Muscle layer of duodenum (tissue), 2 donors: ENCODE results near the gene FLNA.

Experiments
- H3K27ac ChIP-seq: one replicate; pipeline ENCODE4 v1.7.0; 2013; ENCODE audit warnings: mild to moderate bottlenecking, low read length
- H3K27me3 ChIP-seq: one replicate; pipeline ENCODE4 v1.7.0; 2013; ENCODE audit warnings: low read depth, mild to moderate bottlenecking, control low read depth, low read length
- H3K36me3 ChIP-seq, 2 donors: one replicate each; pipeline ENCODE4 v1.7.0; 2013; ENCODE audit warnings: low read length in 2 of 2, control low read depth in 1 of 2, mild to moderate bottlenecking in 1 of 2; ENCODE audit not compliant: insufficient read depth in 2 of 2, control insufficient read depth in 1 of 2
- H3K4me1 ChIP-seq, 2 donors: one replicate each; pipeline ENCODE4 v1.7.0; 2013; ENCODE audit warnings: low read length in 2 of 2, mild to moderate bottlenecking in 2 of 2, control low read depth in 1 of 2, moderate library complexity in 1 of 2; ENCODE audit not compliant: insufficient read depth in 2 of 2, control insufficient read depth in 1 of 2
- H3K4me3 ChIP-seq, 2 donors: one replicate each; pipeline ENCODE4 v1.7.0; 2013; ENCODE audit warnings: low read length in 2 of 2, low read depth in 1 of 2, mild to moderate bottlenecking in 1 of 2
- H3K9me3 ChIP-seq, 2 donors: one replicate each; pipeline ENCODE4 v1.7.0; 2013; ENCODE audit warnings: low read length in 2 of 2, control low read depth in 1 of 2, mild to moderate bottlenecking in 1 of 2; ENCODE audit not compliant: control insufficient read depth in 1 of 2
- donor health status: healthy.

The FLNA gene

GRCh38 chrX:154325541-154325940 lies 48.9 kb downstream of the FLNA start:
- Histone ChIP-seq H3K9me3 (no peaks in the 10 kb centered on the region), H3K36me3 (no peaks in the 10 kb centered on the region), H3K4me3 (no peak overlapping the region), H3K27ac (no peak overlapping the region), H3K27me3 (no peaks in the 10 kb centered on the region), H3K4me1 (peaks cover 0 to 8% of the 10 kb centered on the region in 2 donors)

DNA sequence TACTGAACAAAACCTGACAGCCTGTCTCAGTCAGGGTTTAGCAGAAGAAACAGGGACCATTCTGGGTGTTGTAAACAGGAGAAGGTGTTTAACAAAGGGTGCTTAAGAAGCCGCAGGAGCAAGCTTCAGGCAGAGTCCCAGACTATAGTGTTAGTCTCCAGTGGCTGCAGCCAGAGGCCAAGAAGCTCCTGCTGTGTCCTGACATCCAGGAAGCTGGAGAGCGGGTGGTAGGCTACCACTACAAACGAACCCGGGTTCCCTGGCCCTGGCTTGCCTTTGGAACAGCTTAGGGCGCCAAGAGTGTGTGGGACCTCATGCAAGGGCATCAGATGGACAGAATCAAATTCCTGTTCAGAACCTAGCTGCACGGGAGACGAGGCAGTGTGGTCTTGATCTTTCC lies 50.9 kb downstream of the FLNA start:
- Histone ChIP-seq H3K9me3 (no peaks in the 10 kb centered on the region), H3K27me3 (no peaks in the 10 kb centered on the region), H3K4me1 (peaks cover 0 to 8% of the 10 kb centered on the region in 2 donors), H3K27ac (no peak overlapping the region), H3K4me3 (no peak overlapping the region), H3K36me3 (no peaks in the 10 kb centered on the region)

- H3K36me3 ChIP-seq: no peaks in the 10 kb centered on the region
- H3K4me1 ChIP-seq: peaks cover 0 to 8% of the 10 kb centered on the region in 2 donors
- no peak overlapping the region for H3K27ac ChIP-seq
- H3K9me3 ChIP-seq: no peaks in the 10 kb centered on the region
- no peak overlapping the region for H3K4me3 ChIP-seq
- H3K27me3 ChIP-seq: no peaks in the 10 kb centered on the region
Measured at GRCh38 chrX:154322890-154323289, 51.5 kb downstream of the FLNA start.

GRCh38 chrX:154321594-154321993 lies 52.8 kb downstream of the FLNA start:
- H3K36me3 ChIP-seq: no peaks in the 10 kb centered on the region
- peaks cover 0 to 9% of the 10 kb centered on the region in 2 donors for H3K4me1 ChIP-seq
- no peaks in the 10 kb centered on the region for H3K9me3 ChIP-seq
- no peak overlapping the region for H3K27ac ChIP-seq
- H3K4me3 ChIP-seq: no peak overlapping the region
- H3K27me3 ChIP-seq: no peaks in the 10 kb centered on the region

- Histone ChIP-seq H3K4me1 (peaks cover 0 to 9% of the 10 kb centered on the region in 2 donors), H3K9me3 (no peaks in the 10 kb centered on the region), H3K27me3 (no peaks in the 10 kb centered on the region), H3K27ac (no peak overlapping the region), H3K36me3 (no peaks in the 10 kb centered on the region), H3K4me3 (no peak overlapping the region)
Measured at GRCh38 chrX:154321152-154321551, 53.3 kb downstream of the FLNA start.

DNA sequence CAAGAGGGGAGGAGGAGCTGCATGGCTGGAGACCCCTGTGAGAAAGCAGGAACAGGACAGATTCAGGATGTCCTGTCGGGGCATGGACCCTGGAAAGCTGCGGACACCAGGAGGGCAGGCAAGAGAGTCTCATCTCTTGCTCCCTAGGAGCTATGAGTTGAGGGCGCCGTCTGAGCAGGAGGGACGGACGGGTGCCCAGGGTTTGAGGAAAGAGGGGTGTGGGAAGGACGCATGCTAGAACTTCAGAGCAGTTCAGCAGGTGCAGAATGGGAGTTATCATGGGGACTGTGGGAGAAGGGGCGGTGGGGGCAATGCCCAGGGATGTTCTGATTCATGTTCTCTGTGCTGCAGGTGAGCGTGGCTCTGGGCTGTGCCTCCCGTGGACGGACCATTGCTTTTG lies 54.0 kb downstream of the FLNA start:
- Histone ChIP-seq H3K27ac (no peak overlapping the region), H3K36me3 (no peaks in the 10 kb centered on the region), H3K4me1 (peaks cover 0 to 9% of the 10 kb centered on the region in 2 donors)

DNA sequence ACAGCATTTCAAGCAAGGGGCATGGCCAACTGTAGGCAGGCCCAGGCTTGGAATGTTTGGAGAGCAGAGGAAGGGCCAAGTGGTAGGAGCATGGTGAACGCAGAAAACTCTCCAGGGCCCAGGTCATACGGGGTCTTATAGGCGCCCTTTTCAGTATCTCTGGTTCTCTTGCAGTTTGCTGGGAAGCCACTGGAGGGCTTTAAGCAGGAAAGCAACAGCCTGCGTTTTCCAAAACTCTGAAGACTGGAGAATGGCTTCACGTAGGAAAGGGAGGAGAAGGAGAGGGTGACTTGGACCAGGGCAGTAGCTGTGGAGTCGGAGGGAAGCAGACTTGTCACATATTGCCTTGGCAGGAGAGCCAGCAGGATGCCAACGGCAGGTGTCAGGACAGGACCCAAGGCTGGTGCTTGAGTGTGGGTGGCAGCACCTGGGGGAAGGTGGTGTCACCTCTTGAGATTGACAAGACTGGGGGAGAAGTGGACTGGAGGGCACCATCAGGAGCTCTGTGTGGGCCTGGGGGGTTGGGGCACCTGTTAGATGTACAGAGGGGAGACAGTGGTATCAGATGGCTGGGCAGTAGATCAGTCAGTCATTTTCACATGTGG lies 56.9 kb downstream of the FLNA start:
- Histone ChIP-seq H3K27ac (no peak overlapping the region), H3K9me3 (no peaks in the 10 kb centered on the region), H3K4me3 (no peak overlapping the region), H3K4me1 (peaks cover 0 to 4% of the 10 kb centered on the region in 2 donors), H3K27me3 (no peaks in the 10 kb centered on the region), H3K36me3 (no peaks in the 10 kb centered on the region)

More for the DNA sequence above, 54.0 kb downstream of the FLNA start:
- no peaks in the 10 kb centered on the region for H3K9me3 ChIP-seq
- H3K27me3 ChIP-seq: no peaks in the 10 kb centered on the region
- H3K4me3 ChIP-seq: no peak overlapping the region

- H3K27me3 ChIP-seq: no peaks in the 10 kb centered on the region
- H3K27ac ChIP-seq: no peak overlapping the region
- H3K4me1 ChIP-seq: peaks cover 0 to 4% of the 10 kb centered on the region in 2 donors
- no peak overlapping the region for H3K4me3 ChIP-seq
- no peaks in the 10 kb centered on the region for H3K36me3 ChIP-seq
- H3K9me3 ChIP-seq: no peaks in the 10 kb centered on the region
Measured at GRCh38 chrX:154315416-154315815, 59.0 kb downstream of the FLNA start.

DNA sequence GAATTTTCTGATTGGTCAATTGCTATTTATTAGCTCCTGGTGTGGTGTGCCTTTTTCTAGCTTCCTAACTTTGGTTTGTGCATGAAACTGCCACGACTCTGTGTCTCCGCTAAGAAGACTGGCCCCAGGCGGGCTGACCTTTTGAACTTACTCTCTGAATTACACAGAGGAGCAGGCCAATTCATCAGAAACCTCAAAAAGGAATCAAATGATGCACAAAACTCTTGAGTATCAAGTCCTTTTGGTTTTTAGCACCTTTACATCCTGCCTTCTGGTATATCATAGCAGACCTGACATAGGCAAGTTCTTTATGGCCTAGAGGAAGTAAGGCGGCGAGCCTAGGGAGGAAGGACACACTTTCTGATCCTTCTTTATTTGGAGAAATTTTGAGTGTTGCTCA lies 61.3 kb downstream of the FLNA start:
- Histone ChIP-seq H3K36me3 (no peaks in the 10 kb centered on the region), H3K27ac (no peak overlapping the region)

GRCh38 chrX:154312116-154312515 lies 62.3 kb downstream of the FLNA start:
- peaks cover 0 to 3% of the 10 kb centered on the region in 2 donors for H3K4me1 ChIP-seq
- no peak overlapping the region for H3K27ac ChIP-seq
- no peaks in the 10 kb centered on the region for H3K27me3 ChIP-seq
- H3K9me3 ChIP-seq: no peaks in the 10 kb centered on the region
- no peak overlapping the region for H3K4me3 ChIP-seq
- H3K36me3 ChIP-seq: no peaks in the 10 kb centered on the region

More for the DNA sequence above, 61.3 kb downstream of the FLNA start:
- H3K27me3 ChIP-seq: no peaks in the 10 kb centered on the region
- peaks cover 0 to 7% of the 10 kb centered on the region in 2 donors for H3K4me1 ChIP-seq
- H3K9me3 ChIP-seq: no peaks in the 10 kb centered on the region
- H3K4me3 ChIP-seq: no peak overlapping the region

DNA sequence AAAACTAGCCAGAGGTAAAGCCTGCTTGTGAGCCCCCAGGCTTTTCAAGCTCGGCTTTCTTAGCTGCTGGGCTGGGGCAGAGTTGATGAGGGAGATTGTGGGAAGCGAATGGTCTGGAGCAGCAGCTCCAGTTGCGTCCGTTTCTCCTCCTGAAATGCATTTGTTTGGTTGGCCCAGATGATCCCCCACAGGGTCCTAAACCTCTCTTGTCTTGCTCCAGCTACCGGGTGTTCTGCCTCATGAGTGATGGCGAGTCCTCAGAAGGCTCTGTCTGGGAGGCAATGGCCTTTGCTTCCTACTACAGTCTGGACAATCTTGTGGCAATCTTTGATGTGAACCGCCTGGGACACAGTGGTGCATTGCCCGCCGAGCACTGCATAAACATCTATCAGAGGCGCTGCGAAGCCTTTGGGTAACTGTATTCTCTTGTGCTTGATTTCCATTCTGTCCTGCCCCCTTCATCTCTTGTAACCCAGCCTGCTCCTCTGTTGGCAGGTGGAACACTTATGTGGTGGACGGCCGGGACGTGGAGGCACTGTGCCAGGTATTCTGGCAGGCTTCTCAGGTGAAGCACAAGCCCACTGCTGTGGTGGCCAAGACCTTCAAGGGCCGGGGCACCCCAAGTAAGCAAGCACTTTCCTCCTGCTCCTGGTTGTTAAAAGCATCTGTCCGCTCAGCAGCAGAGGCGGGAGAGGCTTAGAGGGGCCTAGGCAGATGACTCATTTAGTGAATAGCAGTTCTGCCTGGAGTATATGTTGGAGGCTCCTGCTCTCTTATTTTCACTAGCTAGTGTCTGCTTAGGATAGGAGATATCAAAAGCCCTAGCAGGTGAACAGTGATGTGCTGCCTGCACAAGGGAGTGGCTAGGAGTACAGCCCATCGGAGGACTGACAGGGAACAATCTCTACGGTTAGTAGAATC lies 63.6 kb downstream of the FLNA start:
- no peaks in the 10 kb centered on the region for H3K9me3 ChIP-seq
- no peak overlapping the region for H3K4me3 ChIP-seq
- H3K27me3 ChIP-seq: no peaks in the 10 kb centered on the region
- H3K36me3 ChIP-seq: no peaks in the 10 kb centered on the region
- H3K27ac ChIP-seq: no peak overlapping the region
- peaks cover 0 to 3% of the 10 kb centered on the region in 2 donors for H3K4me1 ChIP-seq
